Naive thymus-derived CD8-positive, alpha-beta T cell (primary cell): ENCODE measurements around the gene BCL2. TPM values are rescaled to one million over a fixed set of nuclear protein-coding genes. Genes with fewer than 3 reads are reported as not detected.
A peak's percentile ranks its signal among the peaks of the same experiment; 100 is the strongest.
"Not testable (repeated sequence)": the region's sequence is repeated elsewhere in the genome, so short reads cannot be mapped to it uniquely, and the experiment has no call there.

Experiments
- ATAC-seq, 2 donors: fragments of 150-1000 bp; cut with Tn5 transposase in 1 of 2; sonication (Bioruptor Pico), chemical (Tn5 transposase) in 1 of 2; 1 replicate in 1 of 2; 2 replicates in 1 of 2; pipeline ENCODE4 v1.10.0; 2021; ENCODE audit warnings: mild to moderate bottlenecking in 2 of 2, moderate library complexity in 2 of 2
- POLR2A ChIA-PET: fragments of 350-600 bp; sonication (Branson Sonifier 250); formaldehyde crosslinking; loops from one replicate; lab custom pipeline; 2021; ENCODE audit warnings: antibody characterized with exemption; lab: Charles Lee
- DNase-seq, 10 donors: peaks; one replicate each; pipeline versions ENCODE4 v3.0.0 to v3.0.0-alpha.2; 2020 to 2022
- H3K27ac Mint-ChIP-seq, 10 donors: one replicate each; pipeline ENCODE4 v1.8.0; 2020 to 2022; ENCODE audit warnings: mild to moderate bottlenecking in 10 of 10, mixed read lengths in 10 of 10, moderate library complexity in 4 of 10, inconsistent platforms in 1 of 10
- H3K27me3 Mint-ChIP-seq, 5 donors: one replicate each; pipeline ENCODE4 v1.8.0; 2021 to 2022; ENCODE audit warnings: mixed read lengths in 5 of 5
- H3K36me3 Mint-ChIP-seq, 3 donors: one replicate each; pipeline ENCODE4 v1.8.0; 2020 to 2022; ENCODE audit warnings: mixed read lengths in 3 of 3, mild to moderate bottlenecking in 2 of 3, inconsistent platforms in 1 of 3
- H3K4me1 Mint-ChIP-seq, 4 donors: one replicate each; pipeline ENCODE4 v1.8.0; 2021 to 2022; ENCODE audit warnings: mixed read lengths in 4 of 4
- H3K4me3 Mint-ChIP-seq, 10 donors: one replicate each; pipeline ENCODE4 v1.8.0; 2020 to 2022; ENCODE audit warnings: mild to moderate bottlenecking in 10 of 10, mixed read lengths in 10 of 10, moderate library complexity in 6 of 10, inconsistent platforms in 1 of 10
- H3K9me3 Mint-ChIP-seq, 9 donors: one replicate each; pipeline ENCODE4 v1.8.0; 2020 to 2022; ENCODE audit warnings: mixed read lengths in 9 of 9, mild to moderate bottlenecking in 3 of 9, inconsistent platforms in 1 of 9, moderate library complexity in 1 of 9
- polyA plus RNA-seq, 3 donors: library from polyadenylated mRNA; unstranded; fragments of 300-500 nt; fragmentation: Illumina TruSeq; gene quantifications; one replicate each; pipeline ENCODE4 v1.2.3, GENCODE V29; 2021
- total RNA-seq, 8 experiments: library from RNA in 2 of 8; stranded (reverse) in 2 of 8; gene quantifications; one replicate each; pipeline ENCODE4 v1.2.3 and lab custom pipeline; 2021 to 2026

BCL2 gene
- total and polyA plus RNA-seq, 5 experiments from 2014 or later = 24.3 to 40.2 (median 32.9) TPM

DNA sequence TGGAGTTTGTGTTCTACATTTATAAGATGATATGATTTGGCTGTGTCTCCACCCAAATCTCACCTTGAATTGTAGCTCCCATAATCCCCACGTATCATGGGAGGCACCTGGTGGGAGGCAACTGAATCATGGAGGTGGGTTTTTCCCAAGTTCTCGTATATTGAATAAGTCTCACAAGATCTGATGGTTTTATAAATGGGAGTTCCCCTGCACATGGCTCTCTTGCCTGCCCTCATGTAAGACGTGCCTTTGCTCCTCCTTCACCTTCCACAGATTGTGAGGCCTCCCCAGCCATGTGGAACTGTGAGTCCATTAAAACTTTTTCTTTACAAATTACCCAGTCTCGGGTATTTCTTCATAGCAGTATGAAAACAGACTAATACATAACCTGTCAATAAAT lies 83.6 kb downstream of the BCL2 start:
- POLR2A ChIA-PET = interaction anchor here (1.6 kb wide), 1 partner anchor 39 kb away, joined by 4 read pairs; no protein-coding TSS in a partner anchor
- not testable (repeated sequence) for ATAC-seq, H3K9me3 Mint-ChIP-seq, H3K27me3 Mint-ChIP-seq, DNase-seq
- Mint-ChIP-seq H3K4me1 (peaks cover 42 to 82% (median 69%) of the 10 kb centered on the region in 4 donors), H3K36me3 (peaks cover 6 to 34% (median 29%) of the 10 kb centered on the region in 3 donors), H3K27ac (peak overlapping the region in 9 of 10 donors; percentile 50 to 98 (median 80)), H3K4me3 (peak overlapping the region in 3 of 10 donors; percentile 19 to 67 (median 26))

DNA sequence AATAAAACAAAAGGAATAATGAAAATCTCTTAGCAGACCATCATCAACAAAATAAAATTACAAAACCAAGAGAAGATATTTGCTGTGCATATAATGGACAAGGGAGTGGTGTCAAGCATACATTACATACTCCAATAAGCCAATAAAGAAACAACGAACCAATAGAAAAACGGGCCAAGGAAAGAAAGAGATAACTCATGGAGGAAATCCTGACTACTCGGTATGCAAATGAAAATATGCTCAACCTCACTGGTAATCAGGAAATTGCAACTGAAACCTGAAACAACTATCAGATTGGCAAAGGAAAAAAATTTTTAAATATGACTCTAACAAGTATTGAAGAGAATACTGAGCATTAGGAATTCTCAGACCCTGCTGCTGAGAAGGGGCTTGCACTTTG lies 84.7 kb downstream of the BCL2 start:
- POLR2A ChIA-PET = interaction anchor here (0.8 to 1.5 kb wide), 3 partner anchors 10 to 84 kb away, joined by 3 to 4 read pairs (median 4); partner anchors contain the start of gene BCL2
- Mint-ChIP-seq H3K4me1 (peaks cover 44 to 82% (median 70%) of the 10 kb centered on the region in 4 donors), H3K27ac (peak overlapping the region; percentile 28 to 98 (median 82)), H3K36me3 (peaks cover 6 to 29% (median 25%) of the 10 kb centered on the region in 3 donors), H3K27me3 (no peaks in the 10 kb centered on the region), H3K9me3 (peaks cover 0 to 7% (median 0%) of the 10 kb centered on the region in 9 donors), H3K4me3 (peak overlapping the region in 9 of 10 donors; percentile 9 to 63 (median 38))
- no peak for DNase-seq
- ATAC-seq = no peak

DNA sequence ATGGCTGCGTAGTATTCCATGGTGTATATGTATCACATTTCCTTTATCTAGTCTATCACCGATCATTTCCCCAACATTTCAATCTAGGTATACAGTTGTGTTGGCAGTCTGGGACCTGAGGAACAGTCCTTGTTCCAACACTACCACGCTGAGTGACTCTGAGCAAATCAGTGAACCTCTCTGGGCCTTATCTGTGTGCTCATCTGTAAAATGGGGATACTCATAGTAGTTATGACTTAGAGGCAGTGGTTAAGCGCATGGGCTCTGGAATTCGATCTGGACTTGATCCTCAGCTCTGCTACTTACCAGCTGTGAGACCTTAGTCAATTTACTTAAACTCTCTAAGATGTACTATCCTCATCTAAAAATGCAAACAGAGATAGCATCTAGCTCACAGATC lies 85.1 kb downstream of the BCL2 start:
- DNase-seq (no peak), ATAC-seq (no peak)
- Mint-ChIP-seq H3K9me3 (peaks cover 0 to 7% (median 0%) of the 10 kb centered on the region in 9 donors), H3K27me3 (no peaks in the 10 kb centered on the region), H3K4me3 (peak overlapping the region in 7 of 10 donors; percentile 18 to 63 (median 51)), H3K4me1 (peaks cover 48 to 86% (median 74%) of the 10 kb centered on the region in 4 donors), H3K27ac (peak overlapping the region; percentile 28 to 98 (median 82)), H3K36me3 (peaks cover 6 to 29% (median 25%) of the 10 kb centered on the region in 3 donors)
- POLR2A ChIA-PET = interaction anchor here (1.5 kb wide), 2 partner anchors 9 to 77 kb away, joined by 3 to 4 read pairs; no protein-coding TSS in a partner anchor

DNA sequence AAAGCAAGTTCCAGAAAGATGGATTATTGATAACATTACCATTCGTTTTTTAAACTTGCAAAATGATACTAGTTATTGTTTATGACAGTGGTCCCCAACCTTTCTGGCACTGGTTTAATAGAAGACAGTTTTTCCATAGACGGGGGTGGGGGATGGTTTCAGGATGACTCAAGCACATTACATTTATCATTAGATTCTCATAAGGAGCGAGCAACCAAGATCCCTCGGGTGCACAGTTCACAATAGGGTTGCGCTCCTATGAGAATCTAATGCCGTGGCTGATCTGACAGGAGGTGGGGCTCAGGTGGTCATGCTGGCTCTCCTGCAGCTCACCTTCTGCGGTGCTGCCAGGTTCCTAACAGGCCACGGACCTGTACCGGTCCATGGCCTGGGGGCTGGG lies 86.2 kb downstream of the BCL2 start:
- H3K4me3 Mint-ChIP-seq = peak overlapping the region in 7 of 10 donors; percentile 4 to 67 (median 38)
- POLR2A ChIA-PET = interaction anchor here (1.5 kb wide), 3 partner anchors 8 to 85 kb away, joined by 3 to 6 read pairs (median 4); partner anchors contain the start of gene BCL2
- no peak for DNase-seq
- peaks cover 6 to 21% (median 19%) of the 10 kb centered on the region in 3 donors for H3K36me3 Mint-ChIP-seq
- H3K27ac Mint-ChIP-seq = peak overlapping the region; percentile 65 to 98 (median 88)
- no peaks in the 10 kb centered on the region for H3K27me3 Mint-ChIP-seq
- H3K9me3 Mint-ChIP-seq = peaks cover 0 to 7% (median 0%) of the 10 kb centered on the region in 9 donors
- peaks cover 46 to 88% (median 78%) of the 10 kb centered on the region in 4 donors for H3K4me1 Mint-ChIP-seq
- ATAC-seq = no peak

DNA sequence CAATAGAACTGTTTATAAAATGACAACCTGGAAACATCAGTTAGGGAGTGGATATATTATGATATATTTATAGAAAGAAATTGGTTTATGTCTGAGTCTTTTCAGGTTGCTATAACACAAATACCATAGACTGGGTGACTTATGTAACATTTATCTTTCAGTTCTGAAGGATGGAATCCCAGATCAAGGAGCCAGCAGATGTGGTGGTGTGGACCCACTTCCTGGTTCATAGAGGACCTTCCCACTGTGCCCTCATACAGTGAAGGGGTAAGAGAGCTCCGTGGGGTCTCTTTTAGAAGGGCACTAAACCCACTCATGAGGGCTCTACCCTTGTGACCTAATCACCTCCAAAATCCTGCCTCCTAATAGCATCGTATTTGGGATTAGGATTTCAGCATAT lies 86.7 kb downstream of the BCL2 start:
- Mint-ChIP-seq H3K27me3 (no peaks in the 10 kb centered on the region), H3K36me3 (peaks cover 6 to 25% (median 16%) of the 10 kb centered on the region in 3 donors), H3K4me1 (peaks cover 46 to 88% (median 81%) of the 10 kb centered on the region in 4 donors), H3K27ac (peak overlapping the region; percentile 70 to 98 (median 86)), H3K4me3 (peak overlapping the region in 7 of 10 donors; percentile 4 to 67 (median 24)), H3K9me3 (peaks cover 0 to 7% (median 0%) of the 10 kb centered on the region in 9 donors)
- POLR2A ChIA-PET = interaction anchor here (1.5 kb wide), 1 partner anchor 86 kb away, joined by 6 read pairs; the partner anchor contains the start of gene BCL2
- ATAC-seq = peak; percentile 65 to 66
- peak in 1 of 10 donors; percentile 28 for DNase-seq

DNA sequence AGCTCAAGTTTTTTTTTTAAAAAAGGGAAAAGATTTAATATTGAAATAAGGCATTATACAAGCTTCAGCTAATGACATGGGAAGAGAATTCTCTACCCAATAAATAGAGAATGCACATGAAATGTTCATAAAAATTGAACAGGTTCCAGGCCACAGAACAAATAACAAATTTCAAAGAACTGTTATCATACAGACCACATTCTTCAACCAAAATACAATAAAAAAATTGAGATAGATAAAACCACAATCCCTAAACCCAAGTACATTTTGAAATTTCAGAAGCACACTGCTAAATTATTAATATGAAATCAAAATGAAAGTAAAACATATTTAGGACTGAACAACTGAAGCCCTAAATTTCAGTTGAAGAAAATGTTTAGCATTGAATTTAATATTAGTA lies 89.6 kb downstream of the BCL2 start:
- POLR2A ChIA-PET = no interaction called here
- Mint-ChIP-seq H3K36me3 (peaks cover 10 to 37% (median 12%) of the 10 kb centered on the region in 3 donors), H3K4me1 (peaks cover 43 to 82% (median 79%) of the 10 kb centered on the region in 4 donors), H3K4me3 (peak overlapping the region; percentile 51 to 85 (median 70)), H3K27me3 (no peaks in the 10 kb centered on the region), H3K9me3 (peaks cover 0 to 7% (median 0%) of the 10 kb centered on the region in 9 donors), H3K27ac (peak overlapping the region; percentile 46 to 98 (median 84))
- peak in 1 of 2 donors; percentile 28 for ATAC-seq
- no peak for DNase-seq

DNA sequence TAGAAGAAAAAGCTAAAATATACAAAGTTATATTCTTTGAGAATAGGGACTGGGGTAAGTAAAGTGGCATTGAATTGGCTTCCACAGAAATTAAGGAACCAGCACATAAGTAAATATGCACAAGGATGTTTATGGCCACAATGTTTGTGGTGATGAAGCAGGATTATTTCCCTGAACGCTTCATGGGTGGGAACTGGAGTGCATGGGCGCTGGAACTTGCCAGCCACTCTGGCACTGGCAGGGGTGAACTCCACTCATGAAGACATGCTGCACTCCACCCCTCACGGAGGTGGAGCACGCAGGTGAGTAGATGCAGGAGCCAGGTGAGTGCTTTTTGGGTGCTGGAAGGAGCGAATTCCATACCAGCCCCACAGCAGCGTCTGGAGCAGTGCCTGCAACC lies 94.1 kb downstream of the BCL2 start:
- peaks cover 45 to 87% (median 81%) of the 10 kb centered on the region in 4 donors for H3K4me1 Mint-ChIP-seq
- no peaks in the 10 kb centered on the region for H3K27me3 Mint-ChIP-seq
- H3K36me3 Mint-ChIP-seq = peaks cover 6 to 31% (median 12%) of the 10 kb centered on the region in 3 donors
- POLR2A ChIA-PET = interaction anchor here (0.8 to 3.0 kb wide), 8 partner anchors 9 to 93 kb away, joined by 3 to 12 read pairs (median 4); partner anchors contain the start of gene BCL2
- no peaks in the 10 kb centered on the region for H3K9me3 Mint-ChIP-seq
- peak overlapping the region in 7 of 10 donors; percentile 18 to 98 (median 71) for H3K27ac Mint-ChIP-seq
- ATAC-seq (no peak), DNase-seq (no peak)
- no peak overlapping the region for H3K4me3 Mint-ChIP-seq

DNA sequence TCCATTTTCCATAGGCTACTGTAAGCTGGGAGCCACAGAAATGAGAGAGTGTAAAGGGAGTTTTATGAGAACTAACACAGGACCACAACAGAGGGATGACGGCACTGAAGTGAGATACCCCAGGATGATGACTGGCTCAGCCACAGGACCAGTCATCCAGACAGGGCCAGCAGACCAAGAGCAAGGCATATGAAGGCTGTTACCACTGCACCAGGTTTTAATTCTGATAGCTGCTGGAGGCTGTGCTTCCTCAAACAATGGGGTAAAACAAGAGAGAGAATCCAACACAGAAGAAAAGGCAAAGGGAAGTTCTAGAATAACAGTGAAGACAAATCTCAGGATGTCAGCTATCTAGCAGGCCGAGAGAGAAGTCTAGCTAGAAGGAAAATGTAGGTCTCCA lies 94.9 kb downstream of the BCL2 start:
- peak overlapping the region; percentile 3 to 79 (median 60) for H3K4me3 Mint-ChIP-seq
- ATAC-seq (peak; percentile 83 to 89), DNase-seq (peak in 2 of 10 donors; percentile 15 to 42)
- peaks cover 10 to 36% (median 11%) of the 10 kb centered on the region in 3 donors for H3K36me3 Mint-ChIP-seq
- peaks cover 46 to 87% (median 79%) of the 10 kb centered on the region in 4 donors for H3K4me1 Mint-ChIP-seq
- no peaks in the 10 kb centered on the region for H3K27me3 Mint-ChIP-seq
- POLR2A ChIA-PET = interaction anchor here (0.5 to 3.0 kb wide), 6 partner anchors 10 to 94 kb away, joined by 3 to 12 read pairs (median 4); partner anchors contain the start of gene BCL2
- H3K9me3 Mint-ChIP-seq = no peaks in the 10 kb centered on the region
- H3K27ac Mint-ChIP-seq = peak overlapping the region; percentile 55 to 98 (median 88)

DNA sequence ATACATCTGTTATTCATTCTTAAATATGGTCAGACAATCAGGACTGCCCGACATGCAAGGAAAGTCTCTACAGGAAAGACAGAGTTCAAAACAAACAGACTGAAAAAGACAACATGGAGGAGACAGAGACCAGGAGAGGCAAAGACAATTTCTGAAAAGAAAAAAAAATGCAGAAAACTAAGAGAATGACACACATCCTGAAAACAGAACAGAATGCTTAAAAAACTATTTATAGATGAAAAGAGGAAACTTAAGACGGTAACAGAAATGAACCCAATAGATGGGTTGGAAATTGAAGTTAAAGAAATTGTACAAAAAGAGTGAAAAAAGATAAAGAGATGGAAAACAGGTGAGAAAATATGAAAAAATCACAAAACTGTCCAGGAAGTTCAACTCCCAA lies 95.7 kb downstream of the BCL2 start:
- Mint-ChIP-seq H3K4me3 (peak overlapping the region; percentile 0 to 79 (median 62)), H3K27ac (peak overlapping the region; percentile 55 to 98 (median 88)), H3K36me3 (peaks cover 11 to 38% (median 14%) of the 10 kb centered on the region in 3 donors), H3K4me1 (peaks cover 48 to 89% (median 80%) of the 10 kb centered on the region in 4 donors), H3K9me3 (peaks cover 0 to 5% (median under 1%) of the 10 kb centered on the region in 9 donors), H3K27me3 (no peaks in the 10 kb centered on the region)
- ATAC-seq (peak; percentile 32 to 39), DNase-seq (no peak)
- POLR2A ChIA-PET = interaction anchor here (1.0 to 3.0 kb wide), 2 partner anchors 10 to 19 kb away, joined by 3 to 12 read pairs; no protein-coding TSS in a partner anchor

DNA sequence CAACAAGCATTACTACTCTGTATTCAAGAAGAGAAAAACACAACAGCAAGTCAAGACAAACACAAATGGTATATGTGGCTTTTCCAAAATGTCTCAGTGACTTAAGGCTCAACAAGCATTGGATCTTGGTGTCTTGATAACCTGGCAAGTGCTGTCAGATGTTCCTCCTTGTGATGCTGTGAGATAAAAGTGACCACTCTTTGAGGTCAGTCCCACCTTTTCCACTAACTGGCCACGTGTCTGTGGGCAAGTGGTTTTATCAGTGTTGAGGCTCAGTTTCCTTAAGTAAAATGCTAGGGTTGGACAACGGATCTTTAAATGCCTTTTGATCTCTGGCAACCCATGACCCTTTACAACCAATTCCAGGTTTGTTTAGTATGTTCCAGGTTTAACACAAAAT lies 98.7 kb downstream of the BCL2 start:
- POLR2A ChIA-PET = interaction anchor here (0.6 to 1.4 kb wide), 3 partner anchors 9 to 26 kb away, joined by 3 to 4 read pairs (median 3); no protein-coding TSS in a partner anchor
- H3K36me3 Mint-ChIP-seq = peaks cover 7 to 19% (median 12%) of the 10 kb centered on the region in 3 donors
- peak overlapping the region in 7 of 10 donors; percentile 5 to 98 (median 71) for H3K27ac Mint-ChIP-seq
- no peak for ATAC-seq
- peak overlapping the region in 1 of 10 donors; percentile 37 for H3K4me3 Mint-ChIP-seq
- peaks cover 0 to 11% (median 2%) of the 10 kb centered on the region in 9 donors for H3K9me3 Mint-ChIP-seq
- H3K4me1 Mint-ChIP-seq = peaks cover 55 to 93% (median 89%) of the 10 kb centered on the region in 4 donors
- no peak for DNase-seq
- H3K27me3 Mint-ChIP-seq = no peaks in the 10 kb centered on the region

DNA sequence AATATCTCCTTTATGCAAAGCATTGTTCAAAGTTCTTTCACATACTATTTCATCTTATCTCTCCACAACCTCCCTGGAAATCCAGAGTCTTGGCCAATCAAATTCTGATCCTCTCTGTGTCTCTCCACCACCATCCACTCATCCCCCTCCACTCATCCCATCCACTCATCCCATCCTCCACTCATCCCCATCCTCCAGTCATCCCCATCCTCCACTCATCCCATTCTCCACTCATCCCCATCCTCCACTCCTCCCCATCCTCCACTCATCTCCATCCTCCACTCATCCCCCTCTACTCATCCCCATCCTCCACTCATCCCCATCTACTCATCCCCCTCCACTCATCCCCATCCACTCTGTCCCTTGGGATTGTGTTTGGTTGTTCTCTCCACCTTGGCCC lies 101.1 kb downstream of the BCL2 start:
- peak overlapping the region; percentile 81 to 98 (median 92) for H3K27ac Mint-ChIP-seq
- peak overlapping the region in 9 of 10 donors; percentile 12 to 81 (median 57) for H3K4me3 Mint-ChIP-seq
- H3K4me1 Mint-ChIP-seq = peaks cover 47 to 96% (median 85%) of the 10 kb centered on the region in 4 donors
- ATAC-seq (no peak), DNase-seq (no peak)
- H3K27me3 Mint-ChIP-seq = no peaks in the 10 kb centered on the region
- H3K36me3 Mint-ChIP-seq = peaks cover 4 to 15% (median 12%) of the 10 kb centered on the region in 3 donors
- H3K9me3 Mint-ChIP-seq = peaks cover 0 to 11% (median 2%) of the 10 kb centered on the region in 9 donors
- POLR2A ChIA-PET = interaction anchor here (0.7 to 1.1 kb wide), 2 partner anchors 22 to 36 kb away, joined by 3 read pairs; no protein-coding TSS in a partner anchor
